NT2/D1 (cell line): ENCODE measurements around the gene COL23A1.

Source experiments
- DNase-seq: peaks from one replicate; pipeline ENCODE4 v3.0.0-alpha.2; 2011; ENCODE audit warnings: low read depth, low spot score
- H3K27me3 ChIP-seq: 2 replicates; pipeline ENCODE4 v1.6.0; 2011; ENCODE audit warnings: mild to moderate bottlenecking; ENCODE audit not compliant: insufficient read length, insufficient read depth
- H3K36me3 ChIP-seq: 2 replicates; pipeline ENCODE4 v1.6.1; 2011; ENCODE audit warnings: mild to moderate bottlenecking, low read length, mixed read lengths; ENCODE audit not compliant: insufficient read depth, insufficient read length
- H3K4me1 ChIP-seq: 2 replicates; pipeline ENCODE4 v1.5.1; 2011; ENCODE audit not compliant: insufficient read depth, insufficient read length
- H3K4me3 ChIP-seq: 2 replicates; pipeline ENCODE4 v1.5.1; 2011; ENCODE audit warnings: low read depth; ENCODE audit not compliant: insufficient read length
- H3K9ac ChIP-seq: 2 replicates; pipeline ENCODE4 v1.6.0; 2011; ENCODE audit warnings: low read depth; ENCODE audit not compliant: insufficient read length
- H3K9me3 ChIP-seq: 2 replicates; pipeline ENCODE4 v1.5.1; 2011; ENCODE audit warnings: mild to moderate bottlenecking, low read length; ENCODE audit not compliant: insufficient read depth
- SUZ12 ChIP-seq: IDR thresholded peaks from 2 replicates; pipeline ENCODE4 v1.6.1; 2011; ENCODE audit not compliant: insufficient read length, insufficient read depth; ENCODE audit errors: extremely low read depth
- YY1 ChIP-seq: IDR thresholded peaks from 2 replicates; pipeline ENCODE4 v1.6.1; 2011; ENCODE audit not compliant: insufficient read length, insufficient read depth
- ZNF274 ChIP-seq: IDR thresholded peaks from 2 replicates; pipeline ENCODE4 v1.6.1; 2011; ENCODE audit warnings: mild to moderate bottlenecking, low read depth, low read length

The COL23A1 gene

DNA sequence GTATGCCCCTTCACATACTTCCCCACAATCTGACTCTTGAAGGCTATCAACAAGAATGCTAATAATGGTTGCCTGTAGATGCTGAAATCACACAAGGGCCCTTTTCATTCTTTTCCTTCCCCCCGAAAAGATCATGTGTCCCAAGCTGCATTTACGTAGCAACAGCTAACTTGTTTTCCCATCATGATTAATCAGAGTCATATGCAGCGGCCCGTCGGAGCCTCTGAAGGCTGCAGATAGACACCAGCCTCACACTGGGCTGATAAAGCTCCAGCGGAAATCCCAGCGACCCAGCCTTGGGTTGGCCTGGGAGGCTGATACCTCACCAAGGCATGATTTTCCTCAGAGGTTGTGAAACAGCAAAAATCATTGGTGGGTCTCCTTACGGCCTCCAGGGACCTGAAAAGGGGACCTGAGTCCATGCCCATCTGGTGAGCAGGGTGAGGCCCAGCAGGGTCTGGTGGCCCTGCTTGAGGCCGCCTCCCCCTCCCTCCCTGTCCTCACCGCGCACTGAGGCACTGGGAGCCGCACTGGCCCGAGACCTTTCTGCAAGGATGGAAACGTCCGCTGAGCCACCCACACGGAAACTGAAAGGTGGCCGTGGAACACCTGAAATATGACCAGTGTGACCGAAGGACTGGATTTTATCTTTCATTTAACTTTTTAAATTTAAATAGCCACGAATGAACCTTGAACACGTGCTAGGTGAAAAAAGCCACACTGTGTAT, 243.4 kb downstream of the COL23A1 start:
- DNase-seq, result no peak
- Histone ChIP-seq H3K4me1 (peaks cover 15% of the 10 kb centered on the region), H3K9me3 (no peaks in the 10 kb centered on the region), H3K4me3 (no peak overlapping the region), H3K27me3 (no peaks in the 10 kb centered on the region), H3K9ac (no peak overlapping the region), H3K36me3 (no peaks in the 10 kb centered on the region)
- TF ChIP-seq SUZ12 (no peak), ZNF274 (no peak), YY1 (no peak)

DNA sequence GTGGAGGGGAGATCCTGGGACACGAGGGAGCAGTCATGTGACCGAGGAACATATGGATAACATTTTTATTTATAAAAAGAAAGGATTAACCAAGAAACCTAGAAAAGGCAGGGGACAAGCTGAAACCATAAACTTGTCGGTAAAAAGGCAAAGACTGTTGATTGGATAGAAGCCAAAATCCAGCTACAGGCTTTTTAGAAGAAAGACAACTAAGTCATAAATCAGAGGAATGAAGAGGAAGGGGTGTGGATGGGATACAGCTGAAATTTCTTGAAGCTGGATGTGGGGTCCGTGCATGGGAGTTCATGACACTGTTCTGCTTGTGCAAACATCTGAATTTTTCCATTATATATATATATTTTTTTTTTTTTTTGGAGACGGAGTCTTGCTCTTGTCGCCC, 246.9 kb downstream of the COL23A1 start:
- H3K4me1 ChIP-seq, result peaks cover 2% of the 10 kb centered on the region
- no peak for DNase-seq
- no peaks in the 10 kb centered on the region for H3K27me3 ChIP-seq
- no peak overlapping the region for H3K9ac ChIP-seq
- TF ChIP-seq ZNF274 (no peak), YY1 (no peak), SUZ12 (no peak)
- H3K36me3 ChIP-seq, result no peaks in the 10 kb centered on the region
- H3K9me3 ChIP-seq, result no peaks in the 10 kb centered on the region
- H3K4me3 ChIP-seq, result no peak overlapping the region

DNA sequence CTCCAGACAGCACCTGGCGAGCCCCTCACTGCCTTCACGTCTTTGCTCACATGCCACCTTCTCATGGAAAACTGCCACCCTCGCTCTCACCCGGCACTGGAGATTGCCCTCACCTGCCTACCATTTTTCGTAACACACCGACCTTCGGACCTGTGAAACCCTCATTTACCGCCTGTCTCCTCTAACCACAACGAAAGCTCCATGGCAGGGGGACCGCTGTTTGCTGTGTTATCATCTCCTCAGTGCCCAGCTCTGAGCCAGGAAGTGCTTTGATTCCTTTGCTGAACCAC, 248.4 kb downstream of the COL23A1 start:
- Histone ChIP-seq H3K27me3 (no peaks in the 10 kb centered on the region), H3K4me3 (no peak overlapping the region), H3K36me3 (no peaks in the 10 kb centered on the region), H3K9ac (no peak overlapping the region), H3K4me1 (peaks cover under 1% of the 10 kb centered on the region), H3K9me3 (no peaks in the 10 kb centered on the region)
- TF ChIP-seq SUZ12 (no peak), YY1 (no peak), ZNF274 (no peak)
- no peak for DNase-seq

DNA sequence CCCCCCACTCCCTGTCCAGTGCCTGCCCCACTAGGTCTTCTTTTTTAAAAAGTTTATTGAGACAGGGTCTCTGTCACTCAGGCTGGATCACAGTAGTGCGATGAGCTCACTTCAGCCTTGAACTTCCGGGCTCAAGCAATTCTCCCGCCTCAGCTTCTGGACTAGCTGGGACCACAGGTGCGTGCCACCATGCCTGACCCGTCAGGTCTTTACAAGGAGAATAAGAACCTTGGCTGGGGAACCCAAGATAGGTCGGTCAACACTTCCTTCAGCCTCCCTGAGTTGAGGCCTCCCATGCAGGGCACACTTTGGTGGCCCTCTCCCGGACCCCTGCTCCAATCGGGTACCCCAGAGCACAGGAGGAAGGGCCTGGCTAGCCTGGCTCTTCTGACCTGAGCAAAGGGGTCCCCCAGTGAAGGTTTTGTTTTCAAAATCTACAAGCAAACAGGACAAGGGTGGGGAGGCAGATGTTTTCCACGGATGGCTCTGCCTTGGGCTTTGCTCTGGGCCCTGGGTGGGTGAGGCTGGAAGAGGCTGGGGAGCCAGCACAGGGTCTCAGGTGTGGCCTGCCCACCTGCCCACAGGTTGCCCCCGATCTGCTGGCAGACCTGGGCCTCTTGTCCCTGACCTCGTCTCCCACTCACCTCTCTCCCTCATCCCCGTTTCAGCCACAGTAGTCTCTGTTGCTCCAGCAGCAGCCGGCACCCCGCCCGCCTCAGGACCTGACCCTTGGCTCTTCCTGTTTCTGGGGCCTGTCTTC, 248.9 kb downstream of the COL23A1 start:
- Histone ChIP-seq H3K4me3 (no peak overlapping the region), H3K27me3 (no peaks in the 10 kb centered on the region), H3K4me1 (no peaks in the 10 kb centered on the region), H3K36me3 (no peaks in the 10 kb centered on the region), H3K9ac (no peak overlapping the region), H3K9me3 (no peaks in the 10 kb centered on the region)
- TF ChIP-seq YY1 (no peak), SUZ12 (no peak)
- DNase-seq, result no peak

DNA sequence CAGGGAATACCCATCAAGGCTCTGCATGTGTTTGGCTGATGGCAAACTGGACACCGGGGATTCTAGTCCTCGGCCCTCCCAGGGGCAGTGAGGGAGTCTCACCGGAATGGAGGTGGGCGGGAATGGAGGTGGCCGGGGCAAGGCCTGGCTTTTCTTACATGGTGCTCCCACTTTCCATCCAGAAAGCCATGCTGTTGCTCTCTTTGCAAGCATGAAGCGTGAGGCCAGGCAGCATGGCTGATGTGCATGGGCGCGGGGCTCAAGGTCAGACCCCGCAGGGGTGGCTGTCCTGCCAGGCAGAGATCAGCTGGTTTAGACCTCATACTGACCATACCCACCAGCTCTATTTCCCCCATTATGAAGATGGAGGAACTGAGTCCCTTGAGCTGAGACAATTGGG, 249.6 kb downstream of the COL23A1 start:
- H3K9me3 ChIP-seq, result no peaks in the 10 kb centered on the region
- no peak for DNase-seq
- H3K27me3 ChIP-seq, result no peaks in the 10 kb centered on the region
- H3K4me1 ChIP-seq, result no peaks in the 10 kb centered on the region
- no peak overlapping the region for H3K4me3 ChIP-seq
- no peak overlapping the region for H3K9ac ChIP-seq
- H3K36me3 ChIP-seq, result no peaks in the 10 kb centered on the region
- TF ChIP-seq SUZ12 (no peak), YY1 (no peak), ZNF274 (no peak)

DNA sequence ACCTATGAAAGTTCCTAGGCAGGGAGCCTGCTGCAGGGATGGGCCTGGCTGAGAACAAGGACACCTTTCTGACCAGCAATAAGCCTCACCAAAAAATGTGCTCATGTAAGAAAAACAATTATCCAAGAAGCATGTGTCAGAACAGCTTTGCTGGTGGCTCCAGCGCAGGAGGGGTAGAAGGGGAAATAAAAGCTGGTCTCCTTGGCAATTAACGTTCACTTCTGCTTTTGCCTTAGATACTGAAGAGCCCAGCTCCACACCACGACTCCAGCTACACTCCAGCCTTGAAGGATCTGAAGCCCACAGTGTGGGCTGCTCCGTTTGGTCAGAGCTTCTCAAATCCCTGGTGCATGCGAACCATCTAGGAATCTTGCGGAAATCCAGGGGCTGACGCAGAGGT, 250.0 kb downstream of the COL23A1 start:
- Histone ChIP-seq H3K9ac (no peak overlapping the region), H3K36me3 (no peaks in the 10 kb centered on the region), H3K4me3 (no peak overlapping the region), H3K9me3 (no peaks in the 10 kb centered on the region), H3K27me3 (no peaks in the 10 kb centered on the region), H3K4me1 (no peaks in the 10 kb centered on the region)
- TF ChIP-seq YY1 (no peak), SUZ12 (no peak), ZNF274 (no peak)
- no peak for DNase-seq

DNA sequence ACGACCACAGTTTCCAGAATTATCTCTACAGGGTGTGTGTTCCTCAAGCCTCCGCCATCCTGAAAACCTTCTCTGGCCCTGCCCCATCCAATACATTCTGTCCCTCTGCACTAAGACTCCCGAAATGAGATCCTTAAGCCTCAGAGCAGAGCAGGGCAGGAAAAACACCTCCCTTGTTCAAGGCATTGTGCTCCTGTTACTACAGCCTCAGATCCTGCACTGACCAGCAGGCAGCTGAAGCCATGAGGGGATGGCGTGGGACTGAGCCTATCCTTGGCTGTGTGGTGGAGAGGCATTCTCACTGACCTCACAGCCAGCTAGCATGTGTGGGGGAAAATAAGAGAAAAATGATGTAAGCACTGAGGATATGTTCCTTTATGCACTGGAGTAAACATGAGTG, 250.9 kb downstream of the COL23A1 start:
- H3K9ac ChIP-seq, result no peak overlapping the region
- H3K4me3 ChIP-seq, result no peak overlapping the region
- no peaks in the 10 kb centered on the region for H3K4me1 ChIP-seq
- no peaks in the 10 kb centered on the region for H3K9me3 ChIP-seq
- TF ChIP-seq SUZ12 (no peak), ZNF274 (no peak), YY1 (no peak)
- H3K27me3 ChIP-seq, result no peaks in the 10 kb centered on the region
- no peak for DNase-seq
- no peaks in the 10 kb centered on the region for H3K36me3 ChIP-seq
